Measurements from ENCODE around the gene RTTN. TPM values are rescaled to one million over a fixed set of nuclear protein-coding genes. Genes with fewer than 3 reads are reported as not detected.

The RTTN gene
- total RNA-seq, 2 donors from 2014 or later: 6.5 to 16.7 TPM

DNA sequence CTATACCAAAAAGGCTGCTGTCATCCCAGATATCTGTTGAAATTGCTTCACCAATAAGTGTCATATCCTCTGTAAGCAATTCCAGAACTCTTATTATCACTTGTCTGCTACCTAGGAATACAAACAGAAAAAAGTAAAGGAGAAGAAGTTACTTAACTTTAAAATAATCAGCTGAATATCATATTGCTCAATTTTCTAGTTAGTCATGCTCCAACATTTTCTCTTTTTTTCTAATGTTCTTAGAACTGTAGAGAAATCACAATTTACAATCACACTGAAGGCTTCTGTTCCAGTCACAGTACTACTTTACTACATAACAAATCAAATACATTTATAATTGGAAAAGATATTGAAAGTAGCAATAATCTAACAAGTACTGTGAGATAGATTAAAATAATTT lies 17.4 kb downstream of the RTTN start:
- H3K9me3 ChIP-seq: no peaks in the 10 kb centered on the region
- no peak overlapping the region for H3K4me3 ChIP-seq
- DNase-seq: no peak
- no peak overlapping the region for H3K27ac ChIP-seq
- no peak overlapping the region for H3K9ac ChIP-seq (ENCODE audit: low read depth in 2 of 2, low read length in 2 of 2)
- intact Hi-C loops (cut with DNase I): no loop called here
- no peaks in the 10 kb centered on the region for H3K27me3 ChIP-seq
- no peaks in the 10 kb centered on the region for H3K36me3 ChIP-seq
- TF ChIP-seq, protein P1, sequence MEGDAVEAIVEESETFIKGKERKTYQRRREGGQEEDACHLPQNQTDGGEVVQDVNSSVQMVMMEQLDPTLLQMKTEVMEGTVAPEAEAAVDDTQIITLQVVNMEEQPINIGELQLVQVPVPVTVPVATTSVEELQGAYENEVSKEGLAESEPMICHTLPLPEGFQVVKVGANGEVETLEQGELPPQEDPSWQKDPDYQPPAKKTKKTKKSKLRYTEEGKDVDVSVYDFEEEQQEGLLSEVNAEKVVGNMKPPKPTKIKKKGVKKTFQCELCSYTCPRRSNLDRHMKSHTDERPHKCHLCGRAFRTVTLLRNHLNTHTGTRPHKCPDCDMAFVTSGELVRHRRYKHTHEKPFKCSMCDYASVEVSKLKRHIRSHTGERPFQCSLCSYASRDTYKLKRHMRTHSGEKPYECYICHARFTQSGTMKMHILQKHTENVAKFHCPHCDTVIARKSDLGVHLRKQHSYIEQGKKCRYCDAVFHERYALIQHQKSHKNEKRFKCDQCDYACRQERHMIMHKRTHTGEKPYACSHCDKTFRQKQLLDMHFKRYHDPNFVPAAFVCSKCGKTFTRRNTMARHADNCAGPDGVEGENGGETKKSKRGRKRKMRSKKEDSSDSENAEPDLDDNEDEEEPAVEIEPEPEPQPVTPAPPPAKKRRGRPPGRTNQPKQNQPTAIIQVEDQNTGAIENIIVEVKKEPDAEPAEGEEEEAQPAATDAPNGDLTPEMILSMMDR (IDR thresholded peaks at IDR 0.05): no peak
- no peaks in the 10 kb centered on the region for H3K4me1 ChIP-seq

DNA sequence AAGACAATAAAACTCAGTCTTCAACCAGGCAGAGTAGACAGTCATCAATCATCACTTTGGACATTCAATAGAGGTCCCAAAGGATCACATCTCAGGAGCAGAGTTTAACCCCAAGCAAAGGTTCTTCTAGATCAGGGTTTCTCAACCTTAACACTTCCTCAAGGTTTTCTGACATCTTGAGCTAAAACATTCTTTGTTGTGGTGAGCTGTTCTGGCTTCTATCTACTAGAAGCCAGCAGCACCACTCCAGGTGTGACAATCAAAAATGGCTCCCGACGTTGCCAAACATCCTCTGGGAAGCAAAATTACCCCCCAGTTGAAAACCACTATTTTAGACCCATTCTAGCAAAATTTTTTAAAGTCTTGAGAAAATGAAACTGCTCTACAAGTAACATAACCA lies 22.0 kb downstream of the RTTN start:
- Histone ChIP-seq H3K4me1 (no peaks in the 10 kb centered on the region), H3K27me3 (no peaks in the 10 kb centered on the region), H3K36me3 (no peaks in the 10 kb centered on the region), H3K9ac (ENCODE audit: low read depth in 2 of 2, low read length in 2 of 2) (no peak overlapping the region), H3K27ac (no peak overlapping the region), H3K9me3 (no peaks in the 10 kb centered on the region), H3K4me3 (no peak overlapping the region)
- intact Hi-C loops (cut with DNase I): no loop called here
- no peak for DNase-seq
- TF ChIP-seq, protein P1 (IDR thresholded peaks at IDR 0.05): no peak

DNA sequence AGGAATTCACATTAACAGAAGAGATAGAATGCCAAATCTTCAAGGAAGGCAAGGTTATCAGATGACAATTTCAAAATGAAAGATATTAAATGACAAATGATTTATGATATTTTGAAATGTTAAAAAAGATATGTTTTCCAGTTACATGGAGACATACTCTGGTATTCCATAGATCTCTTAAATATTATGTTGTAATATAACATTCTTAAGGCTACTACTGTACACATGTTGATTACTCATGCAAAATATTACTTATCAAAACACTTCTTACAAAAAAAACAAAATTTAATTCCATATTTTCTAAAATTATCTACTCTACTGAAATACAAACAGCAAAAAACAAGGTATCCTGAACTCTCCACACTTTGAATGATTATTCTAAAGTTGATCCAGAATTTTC lies 22.9 kb downstream of the RTTN start:
- no peaks in the 10 kb centered on the region for H3K9me3 ChIP-seq
- intact Hi-C loops (cut with DNase I): no loop called here
- no peaks in the 10 kb centered on the region for H3K4me1 ChIP-seq
- no peak overlapping the region for H3K9ac ChIP-seq (ENCODE audit: low read depth in 2 of 2, low read length in 2 of 2)
- DNase-seq: no peak
- no peak overlapping the region for H3K27ac ChIP-seq
- H3K27me3 ChIP-seq: no peaks in the 10 kb centered on the region
- TF ChIP-seq, protein P1 (IDR thresholded peaks at IDR 0.05): no peak
- H3K36me3 ChIP-seq: no peaks in the 10 kb centered on the region
- H3K4me3 ChIP-seq: no peak overlapping the region

DNA sequence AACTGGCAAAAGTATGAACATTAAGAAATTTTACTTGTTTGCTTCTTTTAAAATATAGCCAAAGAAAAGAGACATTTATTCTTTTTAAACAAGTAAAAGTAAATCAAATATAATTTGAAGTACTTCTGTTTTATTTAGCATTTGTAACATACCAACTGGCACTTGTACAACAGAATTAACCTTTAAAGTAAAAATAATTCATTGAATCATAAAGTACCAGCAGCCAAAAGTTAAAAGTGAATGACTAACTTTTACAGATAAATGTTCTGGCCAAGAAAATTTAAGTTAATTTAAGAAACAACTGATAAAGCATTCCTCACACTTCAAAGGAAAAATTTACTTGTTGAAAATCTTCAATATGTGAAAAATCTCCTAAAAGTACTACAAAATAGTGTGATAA lies 23.8 kb downstream of the RTTN start:
- no peaks in the 10 kb centered on the region for H3K4me1 ChIP-seq

DNA sequence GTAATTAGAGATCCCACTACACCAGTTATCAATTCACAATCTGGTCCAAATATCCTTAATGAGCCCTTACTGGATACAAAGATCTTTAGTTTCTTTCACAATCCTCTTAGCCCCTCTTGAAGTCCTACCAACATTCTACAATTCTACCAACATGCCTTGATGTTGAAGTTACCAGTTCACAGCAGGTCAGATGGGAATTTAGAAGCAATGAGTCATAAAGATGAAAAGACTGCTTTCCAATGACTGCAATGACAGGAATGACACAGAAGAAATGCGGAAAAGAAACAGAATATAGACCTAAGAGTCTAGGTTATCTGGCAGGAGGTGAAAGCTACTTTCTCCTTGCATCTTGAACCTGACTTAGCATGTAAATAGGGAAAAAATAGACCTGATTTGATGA lies 24.5 kb downstream of the RTTN start:
- H3K36me3 ChIP-seq: no peaks in the 10 kb centered on the region
- no peaks in the 10 kb centered on the region for H3K27me3 ChIP-seq
- no peak for DNase-seq
- no peak overlapping the region for H3K9ac ChIP-seq (ENCODE audit: low read depth in 2 of 2, low read length in 2 of 2)
- no peaks in the 10 kb centered on the region for H3K9me3 ChIP-seq
- intact Hi-C loops (cut with DNase I): no loop called here
- H3K4me3 ChIP-seq: no peak overlapping the region
- H3K27ac ChIP-seq: no peak overlapping the region
- TF ChIP-seq, protein P1 (IDR thresholded peaks at IDR 0.05): no peak
- no peaks in the 10 kb centered on the region for H3K4me1 ChIP-seq

More for the DNA sequence above, 23.8 kb downstream of the RTTN start:
- H3K9ac ChIP-seq (ENCODE audit: low read depth in 2 of 2, low read length in 2 of 2): no peak overlapping the region
- H3K27me3 ChIP-seq: no peaks in the 10 kb centered on the region
- no peak overlapping the region for H3K4me3 ChIP-seq
- H3K27ac ChIP-seq: no peak overlapping the region
- H3K36me3 ChIP-seq: no peaks in the 10 kb centered on the region
- no peak for DNase-seq
- intact Hi-C loops (cut with DNase I): no loop called here
- H3K9me3 ChIP-seq: no peaks in the 10 kb centered on the region
- TF ChIP-seq, protein P1 (IDR thresholded peaks at IDR 0.05): no peak

DNA sequence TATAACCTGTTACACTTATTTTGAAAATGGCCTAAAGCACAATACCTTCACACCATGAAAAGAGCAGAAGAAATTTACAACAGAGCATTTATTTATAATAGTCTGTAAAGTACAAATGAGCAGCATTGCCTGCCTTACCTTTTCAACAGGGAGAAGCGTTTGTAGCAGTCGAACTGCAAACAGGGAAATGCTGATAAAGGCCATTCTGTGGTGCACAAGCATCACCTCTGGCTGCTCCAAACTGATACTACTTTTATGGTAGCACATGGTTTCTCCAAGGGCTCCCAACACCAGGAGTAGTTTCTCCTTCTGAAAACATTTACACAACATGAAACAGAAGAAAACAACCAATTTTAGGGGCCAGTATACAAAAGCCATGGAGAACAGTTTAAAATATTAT lies 28.9 kb downstream of the RTTN start:
- no peaks in the 10 kb centered on the region for H3K9me3 ChIP-seq
- TF ChIP-seq, protein P1 (IDR thresholded peaks at IDR 0.05): no peak
- no peaks in the 10 kb centered on the region for H3K4me1 ChIP-seq
- H3K36me3 ChIP-seq: no peaks in the 10 kb centered on the region
- H3K4me3 ChIP-seq: no peak overlapping the region
- no peak for DNase-seq
- no peak overlapping the region for H3K27ac ChIP-seq
- H3K27me3 ChIP-seq: no peaks in the 10 kb centered on the region
- intact Hi-C loops (cut with DNase I): no loop called here
- H3K9ac ChIP-seq (ENCODE audit: low read depth in 2 of 2, low read length in 2 of 2): no peak overlapping the region
